H1 (cell line): ENCODE data around the gene SCNN1G. TPM values are rescaled to one million over a fixed set of nuclear protein-coding genes. Genes with fewer than 3 reads are reported as not detected.

Source experiments
- SIX5 ChIP-seq: IDR thresholded peaks from 2 replicates; pipeline ENCODE4 v1.6.1; 2011; ENCODE audit warnings: mild to moderate bottlenecking, low read depth, low read length
- polyA plus RNA-seq, 7 experiments: library from polyadenylated mRNA; depleted of rRNA in 3 of 7; stranded (reverse) in 5 of 7; unstranded in 2 of 7; fragments of >200 nt in 5 of 7; fragments of 200-250 nt in 2 of 7; gene quantifications; 1 replicate in 5 of 7; 2 replicates in 1 of 7; 4 replicates in 1 of 7; pipeline versions ENCODE4 v1.2.1 to v1.2.3, GENCODE V29; 2011 to 2013; ENCODE audit warnings: missing spikeins in 2 of 7, mixed read lengths in 2 of 7
- total RNA-seq: library from RNA; stranded (reverse); fragmentation: NEBNext Ultra II Directional; extraction: Animal tissue kit (Norgen Biotek cat#: 25700); gene quantifications from 2 replicates; pipeline ENCODE4 v1.2.1, GENCODE V29; 2021

The SCNN1G gene
- total and polyA plus RNA-seq, 2 of the 8 experiments (the other 6 are each of a cell fraction or from before 2014, with no cell fraction given), result 0.73 to 1.1 TPM

GRCh38 chr16:23152386-23153178 is 30.0 kb upstream of the SCNN1G start (continued):
- no peak for TF ChIP-seq SIX5
